ENCODE measurements around the gene SFTA2. TPM values are rescaled to one million over a fixed set of nuclear protein-coding genes. Genes with fewer than 3 reads are reported as not detected.
"Not testable (repeated sequence)": the region's sequence is repeated elsewhere in the genome, so short reads cannot be mapped to it uniquely, and the experiment has no call there.

Gene SFTA2
- total RNA-seq, 1 experiment from 2014 or later = not detected

DNA sequence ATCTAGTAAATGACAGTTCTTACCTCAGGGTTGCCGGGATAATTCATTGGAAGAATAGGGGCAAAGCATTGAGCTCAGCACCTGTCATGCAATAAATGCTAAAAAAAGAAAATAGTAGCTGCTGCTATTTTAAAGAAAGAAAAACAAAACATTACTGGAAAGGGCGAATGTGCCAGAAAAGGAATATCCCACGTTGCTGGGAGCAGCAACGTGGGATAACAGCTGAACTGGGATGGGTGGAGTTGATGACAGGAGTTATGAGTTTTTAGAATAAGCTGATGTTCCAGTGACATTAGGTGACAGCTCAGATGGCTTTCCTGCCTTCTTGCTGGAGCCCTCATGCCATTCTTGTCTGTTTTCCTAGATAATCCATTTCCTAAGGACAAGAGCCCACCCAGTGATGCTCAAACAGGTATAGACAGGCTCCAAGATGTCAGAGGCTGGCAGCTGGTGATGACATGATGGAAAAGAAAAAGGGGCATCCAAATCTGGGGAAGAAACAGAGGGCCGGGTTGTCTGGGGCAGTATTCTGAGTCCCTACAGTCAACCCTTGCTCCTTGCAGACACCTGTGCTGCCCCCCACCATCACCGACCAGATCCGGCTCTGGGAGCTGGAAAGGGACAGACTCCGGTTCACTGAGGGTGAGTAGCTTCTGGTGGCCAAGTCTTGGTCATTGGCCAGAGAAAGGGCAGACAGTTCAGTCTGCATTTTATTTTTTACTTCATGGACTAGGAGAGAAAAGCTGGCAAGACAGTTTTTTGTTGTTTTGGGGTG, 19.0 kb downstream of the SFTA2 start:
- no peak for DNase-seq (ENCODE audit: low read depth)

DNA sequence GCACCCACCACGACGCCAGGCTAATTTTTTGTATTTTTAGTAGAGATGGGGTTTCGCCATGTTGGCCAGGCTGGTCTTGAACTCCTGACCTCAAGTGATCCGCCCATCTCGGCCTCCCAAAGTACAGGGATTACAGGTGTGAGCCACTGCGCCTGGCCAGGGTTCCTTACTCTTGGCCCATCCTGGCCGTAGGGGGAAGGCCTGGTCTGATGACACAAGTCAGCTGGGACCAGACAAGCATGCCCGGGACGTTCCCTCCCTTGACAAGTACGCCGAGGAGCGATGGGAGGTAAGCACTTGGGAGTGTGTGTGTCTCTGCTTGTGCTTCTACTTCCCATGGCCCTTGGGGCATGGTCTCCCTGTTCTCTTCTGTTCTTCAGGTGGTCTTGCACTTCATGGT, 21.5 kb downstream of the SFTA2 start:
- DNase-seq (ENCODE audit: low read depth) = not testable (repeated sequence)

DNA sequence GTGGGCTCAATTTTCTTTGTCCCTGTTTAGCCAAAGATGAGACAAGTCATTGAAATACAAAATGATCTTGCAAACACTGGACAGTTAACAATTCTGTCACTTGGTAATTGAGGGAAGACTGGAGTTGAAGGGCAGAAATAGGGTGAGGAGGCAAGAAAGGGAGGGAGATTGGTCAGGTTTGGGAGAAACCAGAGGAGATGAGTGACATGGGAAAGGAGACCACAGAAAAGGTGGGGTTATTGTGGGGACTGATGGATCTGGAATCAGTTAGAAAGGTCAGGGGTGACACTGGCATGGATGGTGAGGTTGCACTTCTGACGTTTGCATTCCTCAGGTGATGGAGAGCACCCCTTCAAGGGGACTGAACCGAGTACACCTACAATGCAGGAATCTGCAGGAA, 23.3 kb downstream of the SFTA2 start:
- no peak for DNase-seq (ENCODE audit: low read depth)

DNA sequence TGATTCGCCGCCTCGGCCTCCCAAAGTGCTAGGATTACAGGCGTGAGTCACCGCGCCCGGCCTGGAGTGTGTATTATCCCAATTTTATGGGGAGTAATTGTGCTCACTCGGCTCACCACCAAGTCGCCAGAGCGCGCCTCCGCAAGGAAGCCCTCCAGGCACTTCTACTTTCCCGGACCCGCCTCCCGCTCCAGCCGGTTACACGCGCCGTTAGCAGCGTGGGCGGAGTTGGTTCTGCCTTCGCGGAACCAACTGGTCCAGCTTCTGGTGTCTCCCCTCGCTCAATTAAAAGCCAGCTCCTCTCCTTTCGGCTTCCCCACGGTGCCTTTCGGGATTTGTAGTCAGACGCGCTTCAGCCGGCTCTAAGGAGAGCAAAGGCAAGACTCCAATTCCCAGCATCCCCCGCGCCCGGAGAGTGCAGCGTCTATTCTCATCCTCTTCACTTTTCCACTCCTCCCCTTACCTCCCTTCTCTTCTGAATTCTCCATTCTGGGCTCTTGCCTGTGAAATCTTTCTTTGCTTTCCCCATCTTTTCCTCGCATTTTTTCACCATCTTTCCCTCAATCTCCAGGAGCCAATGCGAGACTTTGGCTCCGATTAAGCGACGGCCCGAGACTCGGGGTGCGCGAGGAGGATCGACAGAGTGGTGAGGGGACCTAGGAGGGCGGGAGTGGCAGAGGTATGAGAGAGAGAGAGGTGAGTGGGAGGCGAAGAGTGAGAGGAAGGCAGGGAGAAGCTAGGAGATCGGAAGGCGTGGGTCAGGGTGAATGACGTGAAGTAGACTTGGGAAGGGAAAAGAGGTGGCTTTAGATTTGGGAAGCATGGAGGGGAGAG, 24.0 kb downstream of the SFTA2 start, which contains the start of gene GTF2H4:
GTF2H4 (plus strand) TSS at position 450 of the 834 bp plus-strand sequence.
- DNase-seq (ENCODE audit: low read depth) = peak; percentile 100

DNA sequence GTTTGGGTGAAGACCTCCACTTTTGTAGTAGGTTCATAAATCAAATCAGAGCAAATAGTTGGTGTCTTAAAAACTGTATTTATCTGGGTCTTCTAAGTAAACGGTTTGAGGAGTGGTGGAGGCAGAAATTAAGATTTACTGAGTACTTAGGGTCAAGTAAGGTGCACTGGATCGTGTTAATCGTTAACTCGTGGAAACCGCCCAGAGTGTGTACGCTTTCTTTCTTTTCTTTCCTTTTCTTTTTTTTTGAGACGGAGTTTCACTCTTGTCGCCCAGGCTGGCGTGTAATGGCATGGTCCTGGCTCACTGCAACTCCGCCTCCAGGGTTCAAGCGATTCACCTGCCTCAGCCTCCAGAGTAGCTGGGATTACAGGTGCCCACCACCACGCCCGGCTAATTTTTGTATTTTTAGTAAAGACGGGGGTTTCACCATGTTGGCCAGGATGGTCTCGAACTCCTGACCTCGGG, 24.6 kb downstream of the SFTA2 start:
- not testable (repeated sequence) for DNase-seq (ENCODE audit: low read depth)

DNA sequence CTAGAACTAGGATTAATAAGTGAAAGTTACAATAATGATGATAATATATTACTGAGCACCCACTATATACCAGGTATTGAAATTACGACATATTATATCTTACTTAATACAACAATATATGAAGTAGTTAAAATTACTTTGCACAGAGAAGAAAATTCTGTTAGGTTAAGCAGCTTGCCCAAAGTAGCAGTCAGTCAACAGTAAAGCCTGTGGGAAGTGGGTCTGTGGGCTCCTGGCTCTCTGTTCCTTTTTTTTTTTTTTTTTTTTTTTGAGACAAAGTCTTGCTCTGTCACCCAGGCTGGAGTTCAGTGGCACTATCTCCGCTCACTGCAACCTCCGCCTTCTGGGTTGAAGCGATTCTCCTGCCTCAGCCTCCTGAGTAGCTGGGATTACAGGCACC, 28.7 kb downstream of the SFTA2 start:
- no peak for DNase-seq (ENCODE audit: low read depth)

DNA sequence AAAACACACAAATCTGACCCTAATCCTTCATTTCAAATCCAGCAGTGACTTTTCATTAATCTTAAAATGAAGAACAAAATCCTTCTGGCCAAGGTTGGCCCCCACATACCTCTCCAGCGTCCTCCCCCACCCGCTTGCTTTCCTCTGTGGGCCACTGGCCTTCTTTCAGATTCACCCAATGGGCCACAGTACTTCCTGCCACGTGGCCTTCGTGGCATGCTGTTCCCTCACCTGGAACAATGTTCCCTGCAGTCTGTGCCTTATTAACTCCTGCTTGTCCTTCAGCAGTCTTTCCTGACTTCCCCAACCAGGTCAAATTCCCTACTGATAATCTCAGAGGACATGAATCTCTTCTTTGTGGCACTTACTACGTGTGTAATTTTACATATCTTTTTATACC, 29.3 kb downstream of the SFTA2 start:
- DNase-seq (ENCODE audit: low read depth) = no peak

DNA sequence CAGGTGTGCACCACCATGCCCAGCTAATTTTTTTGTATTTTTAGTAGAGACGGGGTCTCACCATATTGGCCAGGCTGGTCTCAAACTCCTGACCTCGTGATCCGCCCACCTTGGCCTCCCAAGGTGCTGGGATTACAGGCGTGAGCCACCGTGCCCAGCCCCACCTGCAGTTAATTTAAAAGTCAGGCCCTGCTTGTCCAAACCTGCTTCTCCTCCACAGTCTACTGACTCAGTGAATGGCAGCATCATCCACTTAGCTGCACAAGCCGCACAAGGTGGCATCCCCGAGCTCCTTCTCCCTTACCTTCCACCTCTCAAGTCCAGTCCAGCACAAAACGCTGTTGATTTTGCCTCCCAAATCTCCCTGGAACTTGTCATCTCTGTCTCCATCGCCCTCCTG, 29.8 kb downstream of the SFTA2 start:
- DNase-seq (ENCODE audit: low read depth) = not testable (repeated sequence)

DNA sequence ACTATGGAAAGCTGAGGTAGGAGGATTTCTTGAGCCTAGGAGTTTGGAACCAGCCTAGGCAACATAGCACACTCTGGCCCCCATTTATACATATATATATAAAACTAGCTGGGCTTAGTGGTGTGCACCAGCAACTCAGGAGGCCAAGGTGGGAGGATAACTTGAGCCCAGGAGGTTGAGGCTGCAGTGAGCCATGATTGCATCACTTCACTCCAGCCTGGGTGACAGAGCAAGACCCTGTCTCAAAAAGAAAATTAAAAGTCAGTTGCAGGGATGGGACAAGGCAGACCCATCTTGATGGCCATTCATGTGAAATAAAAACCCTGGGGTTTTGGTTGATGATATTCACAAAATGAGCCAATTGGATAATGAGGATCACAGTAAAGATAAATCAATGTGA, 30.5 kb downstream of the SFTA2 start:
- no peak for DNase-seq (ENCODE audit: low read depth)

DNA sequence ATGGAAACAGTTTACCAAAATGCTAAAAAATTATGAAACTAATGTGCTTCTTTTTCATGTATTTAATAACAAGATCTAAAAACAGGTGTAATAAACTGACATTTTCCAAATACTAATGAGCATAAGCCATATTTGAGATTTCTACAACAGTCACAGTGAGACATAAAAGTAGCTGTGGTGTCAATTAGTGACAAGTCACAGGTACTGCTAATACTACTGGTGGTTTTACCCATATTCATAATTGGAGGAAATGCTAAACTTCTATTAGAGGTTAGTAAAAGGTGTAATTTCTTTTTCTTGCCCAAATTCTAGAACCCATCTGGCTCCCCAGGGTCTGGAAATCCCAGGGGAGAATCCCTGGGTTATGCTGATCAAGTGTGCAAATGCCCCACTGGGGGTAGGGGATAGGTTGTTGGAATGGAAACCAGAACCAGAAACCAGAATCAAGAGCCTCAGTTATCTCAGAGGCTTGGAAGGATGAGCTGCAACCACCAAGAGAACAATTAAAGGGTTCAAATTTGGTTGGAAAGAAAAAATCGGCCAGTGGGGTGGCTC, 31.0 kb downstream of the SFTA2 start:
- DNase-seq (ENCODE audit: low read depth) = no peak

DNA sequence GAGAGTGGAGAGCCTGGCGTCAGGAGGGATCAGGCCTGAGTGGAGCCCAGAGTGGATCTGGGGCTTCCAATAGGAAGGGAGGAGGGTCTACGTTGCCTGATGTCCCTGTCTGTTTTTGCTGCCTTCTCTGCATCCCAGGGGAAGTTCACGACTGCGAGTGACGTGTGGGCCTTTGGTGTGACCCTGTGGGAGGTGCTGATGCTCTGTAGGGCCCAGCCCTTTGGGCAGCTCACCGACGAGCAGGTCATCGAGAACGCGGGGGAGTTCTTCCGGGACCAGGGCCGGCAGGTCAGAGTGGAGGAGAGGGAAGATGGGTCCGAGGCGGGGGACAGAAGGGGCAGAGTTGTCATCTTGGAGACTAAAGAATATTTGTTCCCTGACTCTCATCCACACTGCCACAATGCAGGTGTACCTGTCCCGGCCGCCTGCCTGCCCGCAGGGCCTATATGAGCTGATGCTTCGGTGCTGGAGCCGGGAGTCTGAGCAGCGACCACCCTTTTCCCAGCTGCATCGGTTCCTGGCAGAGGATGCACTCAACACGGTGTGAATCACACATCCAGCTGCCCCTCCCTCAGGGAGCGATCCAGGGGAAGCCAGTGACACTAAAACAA, 33.1 kb downstream of the SFTA2 start:
- DNase-seq (ENCODE audit: low read depth) = no peak

DNA sequence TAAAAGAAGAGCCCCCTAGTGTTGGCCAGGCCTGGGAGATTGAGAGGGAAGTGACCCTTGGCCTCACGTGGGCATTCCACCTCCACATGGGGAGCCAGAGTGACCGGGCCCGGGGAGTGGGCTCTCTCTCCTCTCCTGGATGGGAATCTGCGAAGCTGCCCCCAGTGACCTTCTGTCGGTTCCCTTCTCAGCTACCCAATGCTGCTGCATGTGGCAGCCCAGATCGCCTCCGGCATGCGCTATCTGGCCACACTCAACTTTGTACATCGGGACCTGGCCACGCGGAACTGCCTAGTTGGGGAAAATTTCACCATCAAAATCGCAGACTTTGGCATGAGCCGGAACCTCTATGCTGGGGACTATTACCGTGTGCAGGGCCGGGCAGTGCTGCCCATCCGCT, 34.1 kb downstream of the SFTA2 start:
- no peak for DNase-seq (ENCODE audit: low read depth)

DNA sequence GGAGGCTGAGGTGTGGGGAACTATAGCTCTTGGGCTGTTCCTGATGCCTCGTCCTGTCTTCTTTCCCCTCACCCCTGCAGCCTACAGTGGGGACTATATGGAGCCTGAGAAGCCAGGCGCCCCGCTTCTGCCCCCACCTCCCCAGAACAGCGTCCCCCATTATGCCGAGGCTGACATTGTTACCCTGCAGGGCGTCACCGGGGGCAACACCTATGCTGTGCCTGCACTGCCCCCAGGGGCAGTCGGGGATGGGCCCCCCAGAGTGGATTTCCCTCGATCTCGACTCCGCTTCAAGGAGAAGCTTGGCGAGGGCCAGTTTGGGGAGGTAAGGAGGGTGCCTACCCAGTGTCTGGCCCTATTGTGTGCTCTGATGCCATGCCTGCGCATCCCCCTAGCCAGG, 35.4 kb downstream of the SFTA2 start:
- no peak for DNase-seq (ENCODE audit: low read depth)

DNA sequence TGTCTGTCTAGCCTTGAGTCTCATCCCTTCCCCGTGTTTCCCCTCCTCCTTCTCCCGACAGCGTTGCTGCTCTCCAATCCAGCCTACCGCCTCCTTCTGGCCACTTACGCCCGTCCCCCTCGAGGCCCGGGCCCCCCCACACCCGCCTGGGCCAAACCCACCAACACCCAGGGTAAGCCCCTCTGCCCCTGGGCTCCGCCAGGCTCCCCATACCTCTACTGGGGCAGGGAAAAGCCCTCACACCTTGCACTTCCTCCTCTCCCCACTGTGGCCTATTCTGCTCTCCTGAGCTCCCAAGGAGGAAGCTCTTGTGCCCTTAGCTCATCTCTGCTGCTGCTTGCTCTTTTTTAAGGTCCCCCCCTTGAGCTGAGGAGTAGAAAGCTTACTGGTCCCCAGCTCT, 36.6 kb downstream of the SFTA2 start:
- DNase-seq (ENCODE audit: low read depth) = no peak

DNA sequence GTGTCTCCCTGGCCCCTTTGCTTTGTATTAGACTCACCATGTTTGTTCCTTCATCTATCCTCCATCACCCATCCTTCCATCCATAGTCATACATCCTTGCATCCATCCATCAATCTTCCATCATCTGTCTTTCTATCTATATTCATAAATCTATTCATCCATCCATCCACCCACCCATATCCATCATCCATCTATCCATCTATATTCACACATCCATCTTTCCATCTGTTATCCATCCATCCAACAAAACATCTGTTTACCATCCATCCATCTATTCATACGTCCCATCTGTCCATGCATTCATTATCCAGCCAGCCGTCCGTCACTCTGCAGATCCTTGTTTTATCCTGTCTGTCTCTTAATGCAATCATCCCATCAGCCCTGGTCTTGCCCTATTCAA, 37.0 kb downstream of the SFTA2 start:
- no peak for DNase-seq (ENCODE audit: low read depth)

DNA sequence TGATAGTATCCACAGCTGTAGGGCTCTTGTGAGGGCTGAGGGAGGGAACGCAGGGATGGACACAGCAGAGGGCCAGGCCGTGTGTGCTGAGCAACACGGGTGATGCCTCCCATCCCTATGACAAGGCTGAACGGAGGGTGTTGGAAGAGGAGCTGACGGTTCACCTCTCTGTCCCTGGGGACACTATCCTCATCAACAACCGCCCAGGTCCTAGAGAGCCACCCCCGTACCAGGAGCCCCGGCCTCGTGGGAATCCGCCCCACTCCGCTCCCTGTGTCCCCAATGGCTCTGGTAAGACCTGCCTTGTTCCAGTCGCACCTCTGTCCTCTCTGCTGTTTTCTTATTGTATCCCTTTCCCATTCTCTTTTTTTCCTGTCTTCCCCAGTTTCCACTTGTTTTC, 37.6 kb downstream of the SFTA2 start:
- DNase-seq (ENCODE audit: low read depth) = no peak

DNA sequence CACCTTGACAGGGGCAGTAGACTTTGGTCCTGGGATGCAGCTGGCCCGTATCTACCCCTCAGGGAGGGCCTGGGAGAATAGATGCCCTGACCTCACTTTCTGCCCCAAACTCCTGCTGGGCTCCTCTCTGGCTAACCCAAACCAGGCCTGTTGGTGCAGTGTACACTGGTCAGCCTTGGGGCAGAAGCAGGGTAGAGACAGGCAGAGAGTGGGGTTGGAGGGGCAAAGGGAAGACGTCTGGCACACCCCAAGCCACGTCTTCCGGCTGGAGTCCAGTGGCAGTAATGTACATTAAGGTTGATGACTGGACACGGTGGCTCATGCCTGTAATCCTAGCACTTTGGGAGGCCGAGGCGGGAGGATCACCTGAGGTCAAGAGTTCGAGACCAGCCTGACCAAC, 38.3 kb downstream of the SFTA2 start:
- DNase-seq (ENCODE audit: low read depth) = no peak

DNA sequence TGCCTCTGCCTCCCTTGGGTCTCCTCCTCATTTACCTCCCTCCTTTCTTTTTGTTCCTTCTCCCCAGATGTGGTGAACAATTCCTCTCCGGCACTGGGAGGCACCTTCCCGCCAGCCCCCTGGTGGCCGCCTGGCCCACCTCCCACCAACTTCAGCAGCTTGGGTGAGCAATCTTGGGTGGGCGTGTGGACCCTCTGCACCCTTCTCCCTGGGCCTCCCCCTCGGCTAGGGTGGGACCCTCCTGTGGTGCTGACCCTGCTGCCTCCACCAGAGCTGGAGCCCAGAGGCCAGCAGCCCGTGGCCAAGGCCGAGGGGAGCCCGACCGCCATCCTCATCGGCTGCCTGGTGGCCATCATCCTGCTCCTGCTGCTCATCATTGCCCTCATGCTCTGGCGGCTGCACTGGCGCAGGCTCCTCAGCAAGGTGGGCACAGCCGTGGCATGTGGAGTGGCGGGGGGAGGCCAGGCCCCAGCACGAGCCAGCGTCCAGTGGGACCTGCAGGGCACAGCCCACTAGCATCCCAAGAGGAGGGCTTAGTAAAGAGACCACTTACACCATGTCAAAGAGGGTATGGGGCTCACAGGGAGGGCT, 38.9 kb downstream of the SFTA2 start:
- no peak for DNase-seq (ENCODE audit: low read depth)

DNA sequence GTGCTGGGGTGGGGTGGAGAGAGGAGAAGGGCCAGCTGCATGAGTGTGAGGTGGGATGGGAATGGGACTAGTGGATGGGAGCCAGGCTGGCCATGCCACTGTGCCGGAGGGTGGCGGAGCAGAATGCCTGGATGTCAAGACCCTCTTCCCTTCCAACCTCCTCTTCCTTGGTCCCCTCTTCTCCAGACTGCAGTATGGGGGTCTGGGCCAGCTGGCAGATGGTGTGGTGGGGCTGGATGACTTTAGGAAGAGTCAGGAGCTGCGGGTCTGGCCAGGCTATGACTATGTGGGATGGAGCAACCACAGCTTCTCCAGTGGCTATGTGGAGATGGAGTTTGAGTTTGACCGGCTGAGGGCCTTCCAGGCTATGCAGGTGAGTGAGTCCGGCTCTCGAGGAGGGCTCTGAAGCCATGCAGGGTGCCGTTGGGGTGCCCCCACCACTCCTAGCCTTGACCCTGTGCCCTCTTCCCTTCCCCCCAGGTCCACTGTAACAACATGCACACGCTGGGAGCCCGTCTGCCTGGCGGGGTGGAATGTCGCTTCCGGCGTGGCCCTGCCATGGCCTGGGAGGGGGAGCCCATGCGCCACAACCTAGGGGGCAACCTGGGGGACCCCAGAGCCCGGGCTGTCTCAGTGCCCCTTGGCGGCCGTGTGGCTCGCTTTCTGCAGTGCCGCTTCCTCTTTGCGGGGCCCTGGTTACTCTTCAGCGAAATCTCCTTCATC, 40.0 kb downstream of the SFTA2 start:
- DNase-seq (ENCODE audit: low read depth) = no peak

DNA sequence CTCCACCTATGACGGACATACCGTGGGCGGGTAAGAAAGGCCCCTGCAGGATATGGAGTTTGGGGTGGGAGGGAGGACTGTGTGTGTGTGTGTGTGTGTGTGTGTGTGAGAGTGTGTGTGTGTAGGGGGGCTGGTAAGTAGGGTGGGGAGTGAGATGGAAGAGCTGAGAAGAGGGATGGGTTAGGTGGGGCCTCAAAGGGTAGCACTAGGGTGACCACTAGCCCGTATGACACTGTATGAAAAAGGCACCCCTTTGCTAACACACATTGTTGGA, 40.6 kb downstream of the SFTA2 start:
- no peak for DNase-seq (ENCODE audit: low read depth)

DNA sequence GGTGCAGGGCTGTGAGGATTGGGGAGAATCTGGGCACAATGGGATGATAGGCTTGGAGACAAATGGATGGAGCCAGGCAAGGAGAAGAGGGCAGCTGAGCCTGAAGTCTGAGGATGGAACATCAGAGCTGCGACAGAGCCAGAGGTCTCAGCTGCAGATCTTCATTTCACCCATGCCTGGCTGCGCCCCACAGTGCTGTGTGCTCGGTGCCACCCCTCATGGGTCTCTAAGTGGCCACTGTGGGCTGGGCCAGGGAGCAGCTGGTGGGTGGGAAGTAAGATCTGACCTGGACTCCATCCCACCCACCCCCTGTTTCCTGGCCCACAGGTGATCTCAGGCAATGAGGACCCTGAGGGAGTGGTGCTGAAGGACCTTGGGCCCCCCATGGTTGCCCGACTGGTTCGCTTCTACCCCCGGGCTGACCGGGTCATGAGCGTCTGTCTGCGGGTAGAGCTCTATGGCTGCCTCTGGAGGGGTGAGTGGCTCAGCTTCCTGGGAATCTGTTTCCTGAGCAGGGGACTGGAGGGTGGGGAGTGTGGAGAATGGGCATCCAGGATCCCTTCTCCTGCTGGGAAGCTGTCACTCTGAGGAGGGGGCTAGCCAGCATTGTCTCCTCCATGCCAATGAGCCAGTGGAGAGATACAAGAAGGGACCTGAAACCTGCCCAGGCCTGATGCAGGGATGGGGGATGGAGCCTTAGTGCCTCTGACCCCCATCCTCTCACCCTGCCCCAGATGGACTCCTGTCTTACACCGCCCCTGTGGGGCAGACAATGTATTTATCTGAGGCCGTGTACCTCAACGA, 41.1 kb downstream of the SFTA2 start:
- DNase-seq (ENCODE audit: low read depth) = no peak
